Measurements from ENCODE around the gene PLA2G4D.

- no peak for TF ChIP-seq CTCF (IDR thresholded peaks at IDR 0.05; ENCODE audit: borderline replicate concordance, extremely low read depth, low read length, poor library complexity, severe bottlenecking)
- TF ChIP-seq EZH2 (IDR thresholded peaks at IDR 0.05; ENCODE audit: borderline replicate concordance, low read depth, low read length, severe bottlenecking), result no peak
These were observed 40.4 kb upstream of the PLA2G4D start for GRCh38 chr15:42134617-42135245.

All from DND-41 (cell line).